ENCODE measurements around the gene CLDN3.

CLDN3 gene

DNA sequence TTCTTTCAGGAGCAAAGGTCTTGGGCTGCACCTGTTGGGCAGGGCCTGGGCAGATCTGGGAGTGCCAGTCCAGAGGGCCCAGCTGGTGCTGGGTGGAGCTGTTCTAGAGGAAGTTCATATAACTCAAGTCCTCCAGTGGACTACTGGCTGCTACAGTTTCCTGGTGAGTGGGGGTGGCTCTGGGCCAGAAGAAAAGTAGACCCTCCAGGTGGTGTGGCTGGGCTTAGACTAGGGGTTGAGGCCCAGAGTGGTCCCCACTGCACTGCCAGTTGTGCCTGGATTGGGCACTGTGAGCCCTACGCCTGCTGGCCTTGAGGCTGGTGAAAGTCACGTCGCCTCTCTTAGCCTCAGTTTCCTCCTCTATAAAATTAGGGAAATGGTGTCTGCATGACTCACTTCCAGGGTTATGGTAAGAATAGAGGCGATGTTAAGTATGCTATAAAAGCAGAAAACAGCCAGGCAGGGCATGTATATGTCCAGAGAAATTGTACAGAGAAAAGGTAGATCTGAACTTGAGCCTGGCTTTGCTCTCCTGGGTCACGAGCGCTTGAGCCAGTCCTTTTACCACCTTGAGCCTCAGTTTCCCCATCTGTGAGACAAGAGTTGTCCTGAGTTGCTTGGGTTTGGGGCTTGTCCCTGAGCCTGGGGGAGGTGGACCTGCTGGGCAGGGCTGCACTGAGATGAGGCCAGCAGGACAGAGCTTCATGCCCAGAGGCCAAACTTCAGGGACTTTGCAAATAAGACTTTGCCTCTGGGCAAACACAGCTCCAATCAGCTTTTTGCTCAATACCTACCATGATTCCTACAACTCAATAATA, 3.8 kb upstream of the CLDN3 start:
- DNase-seq (ENCODE audit: low read depth in 2 of 3, low spot score in 1 of 3) = no peak

DNA sequence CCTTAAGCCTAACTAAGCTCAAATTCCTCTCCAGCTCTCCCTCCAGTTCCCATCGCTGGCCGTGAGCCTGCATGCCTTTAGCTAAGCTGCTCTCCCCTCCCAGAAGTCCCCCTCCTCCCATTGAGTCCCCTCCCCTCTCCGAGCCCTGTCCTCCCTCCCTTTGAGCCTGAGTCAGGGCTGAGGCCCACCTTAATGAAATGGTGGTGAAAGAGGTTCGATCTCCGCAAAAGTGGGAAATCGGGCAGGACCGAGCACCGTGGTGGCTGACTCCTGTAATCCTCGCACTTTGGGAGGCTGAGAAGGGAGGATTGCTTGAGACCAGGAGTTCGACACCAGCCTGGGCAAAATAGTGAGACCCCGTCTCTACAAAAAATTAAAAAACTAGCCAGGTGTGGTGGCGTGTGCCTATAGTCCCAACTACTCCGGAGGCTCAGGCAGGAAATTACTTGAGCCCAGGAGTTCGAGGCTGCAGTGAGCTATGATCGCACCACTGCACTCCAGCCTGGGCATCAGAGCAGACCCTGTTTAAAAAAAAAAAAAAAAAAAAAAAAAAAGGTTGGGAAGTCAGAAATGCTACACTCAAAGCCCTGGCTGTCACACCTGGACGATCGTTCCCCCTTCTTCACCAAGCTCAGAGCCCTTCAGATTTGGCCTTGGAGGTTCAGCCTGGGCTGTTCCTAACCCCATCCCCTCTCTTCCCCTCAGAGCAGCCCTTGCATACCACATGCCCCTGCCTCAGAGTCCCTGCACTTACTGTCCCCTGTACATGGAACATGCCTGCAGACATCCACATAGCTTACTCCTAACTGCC, 995 bp upstream of the CLDN3 start:
- no peak for DNase-seq (ENCODE audit: low read depth in 2 of 3, low spot score in 1 of 3)

DNA sequence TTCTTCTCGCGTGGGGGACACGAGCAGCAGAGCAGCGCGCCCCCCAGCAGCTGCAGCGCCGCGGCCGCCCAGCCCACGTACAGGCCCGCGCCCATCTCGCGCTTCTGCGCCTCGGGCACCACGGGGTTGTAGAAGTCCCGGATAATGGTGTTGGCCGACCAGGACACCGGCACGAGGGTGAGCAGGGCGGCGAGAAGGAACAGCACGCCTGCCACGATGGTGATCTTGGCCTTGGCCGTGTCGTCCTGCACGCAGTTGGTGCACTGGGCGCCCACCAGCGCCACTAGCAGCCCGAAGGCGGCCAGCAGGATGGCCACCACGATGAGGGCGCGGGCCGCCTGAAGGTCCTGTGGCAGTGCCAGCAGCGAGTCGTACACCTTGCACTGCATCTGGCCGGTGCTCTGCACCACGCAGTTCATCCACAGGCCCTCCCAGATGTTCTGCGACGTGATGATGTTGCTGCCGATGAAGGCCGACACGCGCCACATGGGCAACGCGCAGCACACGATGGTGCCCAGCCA, 529 bp downstream of the CLDN3 start:
- no peak for DNase-seq (ENCODE audit: low read depth in 2 of 3, low spot score in 1 of 3)

DNA sequence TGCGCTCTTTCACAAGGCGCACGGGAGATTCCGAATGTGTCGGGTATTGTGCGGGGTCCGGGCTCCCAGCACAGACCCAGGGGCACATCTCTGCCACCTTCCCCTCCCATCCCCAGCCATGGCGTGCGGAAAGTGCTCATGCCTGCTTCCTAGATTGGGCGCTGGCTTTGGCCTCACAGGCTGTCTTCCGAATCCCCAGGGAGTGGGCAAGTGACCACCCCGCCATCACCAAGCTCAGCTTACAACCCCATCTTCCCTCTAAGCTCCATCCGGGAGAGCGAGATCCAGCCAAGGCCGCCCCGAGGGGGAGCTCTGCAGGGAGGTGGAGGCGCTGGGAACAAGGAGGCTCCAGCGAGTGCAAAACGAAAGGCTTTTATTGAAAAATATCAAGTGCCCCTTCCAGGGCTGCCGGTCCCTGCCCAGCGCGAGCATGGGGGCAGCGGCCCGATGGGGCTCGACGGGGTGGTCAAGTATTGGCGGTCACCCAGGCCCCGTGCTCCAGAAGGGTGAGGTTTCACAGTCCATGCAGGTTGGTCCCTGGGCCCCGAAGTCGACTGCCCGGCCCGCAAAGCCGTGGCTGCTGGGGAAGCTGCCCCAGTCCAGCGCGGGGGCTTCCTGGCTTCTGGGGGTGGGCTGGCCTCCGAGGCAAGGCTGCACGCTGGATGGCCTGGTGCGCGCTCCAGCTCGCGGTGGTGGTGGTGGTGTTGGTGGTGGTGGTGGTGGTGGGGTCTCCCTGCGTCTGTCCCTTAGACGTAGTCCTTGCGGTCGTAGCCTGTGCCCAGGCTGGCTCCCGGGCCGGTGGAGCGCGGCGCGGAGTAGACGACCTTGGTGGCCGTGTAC, 1.2 kb downstream of the CLDN3 start:
- no peak for DNase-seq (ENCODE audit: low read depth in 2 of 3, low spot score in 1 of 3)

DNA sequence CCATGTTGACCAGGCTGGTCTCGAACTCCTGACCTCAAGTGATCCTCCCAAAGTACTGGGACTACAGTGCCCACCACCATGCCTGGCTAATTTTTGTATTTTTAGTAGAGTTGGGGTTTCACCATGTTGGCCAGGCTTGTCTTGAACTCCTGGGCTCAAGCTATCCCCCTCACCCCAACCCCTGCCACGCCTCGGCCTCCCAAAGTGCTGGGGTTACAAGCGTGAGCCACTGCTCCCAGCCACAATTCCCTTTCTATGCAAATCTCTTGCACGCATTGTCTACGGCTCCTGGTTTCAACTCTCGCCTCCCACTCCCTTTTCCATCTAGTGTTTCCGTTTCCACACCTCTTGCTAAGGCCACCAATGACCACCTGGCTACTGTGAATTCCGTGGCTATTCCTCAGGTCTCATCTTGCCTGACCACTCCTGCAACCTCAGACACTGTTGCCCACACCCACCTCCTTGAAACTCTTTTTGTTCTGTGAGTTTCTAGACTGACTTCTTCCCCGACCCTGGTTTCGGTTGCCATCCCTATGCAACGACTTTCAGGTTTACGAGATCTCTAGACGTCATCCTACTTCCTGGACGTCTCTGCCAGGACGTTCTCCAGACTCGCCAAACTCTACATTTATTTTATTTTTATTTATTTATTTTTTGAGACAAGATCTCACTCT, 3.4 kb downstream of the CLDN3 start:
- DNase-seq (ENCODE audit: low read depth in 2 of 3, low spot score in 1 of 3) = no peak

DNA sequence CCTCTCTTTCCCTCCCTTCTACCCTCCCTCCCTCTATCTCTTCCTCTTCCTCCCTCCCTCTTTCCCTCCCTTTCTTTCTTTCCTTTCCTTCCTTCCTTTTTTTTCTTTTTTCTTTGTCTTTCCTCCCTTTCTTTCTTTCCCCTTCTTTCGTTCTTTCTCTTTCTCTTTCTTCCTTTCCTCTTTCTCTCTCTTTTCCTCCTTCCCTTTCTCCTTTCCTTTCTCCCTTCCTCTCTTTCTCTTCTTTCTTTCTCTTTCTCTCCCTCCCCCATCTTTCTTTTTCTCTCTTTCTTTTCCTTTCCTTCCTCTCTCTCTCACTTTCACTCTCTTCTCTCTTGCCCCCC, 7.4 kb downstream of the CLDN3 start:
- DNase-seq (ENCODE audit: low read depth in 2 of 3, low spot score in 1 of 3) = no peak

DNA sequence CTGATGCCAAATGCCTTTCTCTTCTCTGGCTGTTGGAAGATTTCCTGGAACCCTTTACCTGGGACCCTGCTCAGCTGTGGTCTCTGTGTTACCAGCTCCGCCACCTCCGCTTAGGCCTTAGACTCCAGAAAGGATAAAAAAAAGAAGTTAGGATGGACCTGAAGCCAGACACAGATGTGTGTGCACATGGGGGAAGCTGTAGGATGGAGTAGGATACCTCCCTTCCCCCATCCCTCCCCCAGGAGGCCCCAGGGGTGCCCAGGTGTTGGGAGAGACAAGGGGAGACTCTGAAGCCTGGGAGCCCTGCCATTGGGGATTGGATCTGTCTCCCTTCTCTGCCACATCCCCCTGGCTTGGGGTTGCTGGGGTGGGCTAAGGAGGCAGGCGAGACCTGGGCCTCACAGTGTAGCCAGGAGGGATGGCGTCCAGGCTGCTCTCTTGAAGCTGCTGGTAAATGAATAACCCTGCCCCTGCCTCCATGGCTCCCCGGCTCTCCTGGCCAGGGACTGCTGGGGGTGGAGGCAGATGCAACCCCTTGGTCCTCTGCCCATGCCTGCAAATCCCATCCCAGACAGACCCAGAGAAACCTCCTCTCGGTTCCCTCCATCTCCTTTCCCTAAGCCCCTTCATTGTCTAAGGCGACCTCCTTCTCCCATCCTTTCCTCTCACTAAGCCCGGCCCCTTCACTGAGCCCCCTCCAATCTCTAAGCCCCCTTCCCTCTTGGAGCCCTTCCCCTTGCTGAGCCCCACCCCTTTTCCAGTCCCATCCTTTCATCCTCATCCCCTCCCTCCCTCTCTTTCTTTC, 8.0 kb downstream of the CLDN3 start:
- DNase-seq (ENCODE audit: low read depth in 2 of 3, low spot score in 1 of 3) = no peak

DNA sequence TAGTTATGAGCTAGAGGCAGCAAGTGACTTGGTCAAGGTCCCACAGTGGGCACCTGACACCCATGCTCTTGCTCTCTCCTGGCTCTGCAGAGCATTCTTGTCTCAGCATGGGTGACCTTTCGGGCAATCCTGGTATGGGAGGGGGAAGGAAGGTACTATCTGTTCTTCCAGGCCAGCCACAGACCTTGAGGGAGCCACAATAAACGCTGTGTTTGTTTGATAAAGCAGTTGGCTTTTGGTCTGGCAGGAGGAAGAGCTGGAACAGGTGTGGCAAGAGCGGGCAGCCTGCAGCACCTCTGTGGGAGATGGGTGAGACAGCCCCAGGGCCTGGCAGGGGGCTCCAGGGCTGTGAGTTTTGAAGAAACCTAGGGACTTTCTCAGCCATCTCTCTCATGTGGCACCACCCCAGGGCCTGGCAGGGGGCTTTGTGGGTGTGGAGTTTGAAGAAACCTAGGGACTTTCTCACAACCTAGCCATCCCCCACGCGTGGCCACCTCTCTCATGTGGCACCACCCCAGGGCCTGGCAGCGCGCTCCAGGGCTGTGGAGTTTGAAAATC, 11.4 kb downstream of the CLDN3 start:
- DNase-seq (ENCODE audit: low read depth in 2 of 3, low spot score in 1 of 3) = no peak

DNA sequence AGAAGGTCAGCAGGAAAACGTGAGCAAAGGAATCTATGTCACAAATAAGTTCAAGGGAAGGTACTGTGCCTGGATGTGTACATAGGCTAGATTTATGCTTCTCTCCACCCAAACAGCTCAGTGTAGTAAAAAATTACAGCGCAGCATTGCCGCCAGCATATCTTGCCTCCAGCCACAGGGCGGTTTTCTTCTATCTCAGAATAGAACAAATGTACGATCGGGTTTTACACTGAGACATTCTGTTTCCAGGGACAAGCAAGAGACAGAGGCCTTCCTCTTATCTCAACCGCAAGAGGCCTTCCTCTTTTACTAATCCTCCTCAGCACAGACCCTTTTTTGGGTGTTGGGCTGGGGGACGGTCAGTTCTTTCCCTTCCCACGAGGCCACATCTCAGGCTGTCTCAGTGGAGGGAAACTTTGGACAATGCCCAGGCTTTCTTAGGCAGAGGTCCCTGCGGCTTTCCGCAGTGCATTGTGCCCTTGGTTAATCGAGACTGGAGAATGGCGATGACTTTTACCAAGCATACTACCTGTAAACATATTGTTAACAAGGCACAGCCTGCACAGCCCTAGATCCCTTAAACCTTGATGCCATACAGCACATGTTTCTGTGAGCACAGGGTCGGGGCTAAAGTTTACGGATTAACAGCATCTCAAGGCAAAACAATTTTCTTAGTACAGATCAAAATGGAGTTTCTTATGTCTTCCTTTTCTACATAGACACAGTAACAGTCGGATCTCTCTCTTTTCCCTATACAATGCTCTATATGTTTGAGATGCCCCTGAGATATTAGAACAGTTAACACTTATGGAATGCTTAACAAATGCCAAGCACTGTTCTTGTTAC, 19.9 kb downstream of the CLDN3 start:
- no peak for DNase-seq (ENCODE audit: low read depth in 2 of 3, low spot score in 1 of 3)

DNA sequence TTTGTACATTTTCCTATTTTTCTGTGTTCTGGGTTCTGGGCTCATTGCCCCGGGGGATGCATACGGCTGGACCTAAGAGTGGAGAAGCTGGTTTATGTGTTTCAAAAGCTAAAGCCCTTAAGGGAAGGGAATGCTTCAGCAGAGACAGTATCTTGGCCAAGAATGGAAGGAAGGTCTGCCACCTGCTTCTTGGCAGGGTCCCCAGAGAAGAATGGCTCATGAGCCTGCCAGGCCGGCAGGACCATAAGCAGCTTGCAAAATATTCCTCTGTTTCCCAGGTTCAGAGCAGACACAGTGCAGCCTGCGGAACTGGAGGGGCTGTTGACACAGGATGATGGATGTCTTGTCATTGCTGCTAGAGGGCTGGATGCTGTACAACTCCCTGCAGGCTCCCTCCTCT, 23.7 kb downstream of the CLDN3 start:
- DNase-seq (ENCODE audit: low read depth in 2 of 3, low spot score in 1 of 3) = no peak

DNA sequence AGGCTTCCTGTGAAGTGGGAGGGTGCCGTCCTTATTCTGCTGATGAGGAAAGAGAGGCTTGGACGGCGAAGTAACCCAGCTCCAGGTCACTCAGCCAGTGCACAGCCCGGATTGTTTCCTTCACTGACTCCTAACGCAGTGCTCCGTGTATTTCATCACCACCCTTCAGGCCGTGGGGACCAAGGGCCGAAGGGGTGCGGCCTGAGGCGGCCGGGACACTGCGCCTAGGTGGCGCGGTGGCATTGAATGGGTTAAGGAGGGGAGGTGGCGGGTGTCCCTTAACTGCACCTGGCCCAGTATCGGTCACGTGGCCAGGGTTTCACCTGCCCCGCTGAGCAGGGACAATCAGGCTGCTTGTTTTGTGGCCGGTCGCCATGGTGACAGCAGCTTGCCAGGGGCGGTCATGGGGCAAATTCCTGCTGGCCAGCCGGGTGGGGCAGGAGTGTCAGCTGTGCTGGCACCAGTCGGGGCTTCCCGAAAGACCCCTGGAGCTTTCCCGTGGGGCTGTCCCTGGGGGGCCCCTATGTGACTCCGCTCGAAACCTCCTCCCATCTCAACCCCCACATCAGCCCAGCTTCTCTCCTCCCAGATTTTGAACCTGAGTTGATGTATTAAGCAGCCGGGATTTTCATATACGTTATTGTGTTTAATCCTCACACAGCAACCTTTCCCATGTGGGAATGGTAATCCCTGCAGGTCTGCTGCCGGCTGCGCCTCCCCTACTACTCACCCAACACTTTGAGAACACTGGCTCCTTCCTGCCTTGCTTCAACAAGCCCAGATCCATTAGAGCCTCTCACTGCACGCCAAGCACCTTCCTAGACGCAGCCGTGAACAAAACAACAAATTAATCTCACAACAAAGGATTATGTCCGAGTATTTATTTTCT, 27.1 kb downstream of the CLDN3 start:
- DNase-seq (ENCODE audit: low read depth in 2 of 3, low spot score in 1 of 3) = no peak

DNA sequence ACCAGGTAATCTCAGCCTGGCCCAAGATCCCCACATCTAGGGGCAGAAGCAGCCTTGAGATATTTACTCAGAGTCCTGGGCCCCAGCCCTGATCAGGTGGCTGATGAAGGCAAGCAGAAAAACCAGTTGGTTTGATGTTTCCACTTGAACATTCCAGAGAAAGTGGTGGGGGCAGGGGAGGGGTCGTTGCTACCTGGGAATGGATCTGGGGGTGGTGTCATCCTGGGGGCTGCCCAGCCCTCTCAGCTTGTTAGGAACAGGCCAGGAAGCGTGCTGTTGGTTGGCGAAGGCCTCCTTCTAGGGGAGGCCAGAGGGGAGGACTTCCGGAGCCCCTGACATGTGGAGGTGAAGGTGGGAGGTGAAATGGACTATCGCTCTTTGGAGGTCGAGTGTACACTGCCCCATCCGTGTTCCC, 27.7 kb downstream of the CLDN3 start:
- no peak for DNase-seq (ENCODE audit: low read depth in 2 of 3, low spot score in 1 of 3)

DNA sequence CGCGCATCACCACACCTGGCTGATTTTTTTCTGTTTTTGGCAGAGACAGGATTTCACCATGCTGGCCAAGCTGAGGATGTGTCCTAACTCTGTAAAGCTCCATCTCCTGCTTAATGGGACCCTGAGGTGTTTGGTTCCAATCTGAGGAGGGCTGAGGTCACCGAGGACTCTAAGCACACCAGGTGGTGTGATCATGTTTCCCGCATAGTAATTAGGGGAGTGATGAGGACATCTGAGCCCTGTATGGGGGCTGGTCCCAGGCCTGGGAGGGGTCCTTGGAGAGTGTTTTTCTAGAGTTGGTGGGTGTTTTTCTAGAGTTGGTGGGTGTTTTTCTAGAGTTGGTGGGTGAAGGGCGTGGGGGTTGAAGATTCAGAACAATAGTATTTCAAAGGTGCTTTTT, 28.5 kb downstream of the CLDN3 start:
- no peak for DNase-seq (ENCODE audit: low read depth in 2 of 3, low spot score in 1 of 3)

DNA sequence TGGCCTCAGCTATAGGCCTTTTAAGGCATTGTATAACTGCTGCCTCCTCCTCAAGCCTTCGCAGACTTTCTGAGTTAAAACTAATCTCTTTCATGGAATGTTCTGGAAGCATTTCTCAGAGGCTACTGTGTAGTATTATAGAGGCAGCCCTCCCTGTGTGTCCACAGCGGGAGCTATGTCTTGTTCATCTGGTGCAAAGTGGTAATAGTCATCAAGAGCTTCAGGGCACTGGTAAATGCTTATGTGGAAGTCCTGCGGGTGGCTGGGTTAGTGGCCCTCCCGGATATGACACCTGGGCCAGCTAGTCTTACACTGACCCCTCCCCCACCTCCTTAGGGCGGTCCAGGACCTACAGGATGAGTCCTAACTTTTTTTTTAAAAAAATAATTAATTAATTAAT, 29.3 kb downstream of the CLDN3 start:
- no peak for DNase-seq (ENCODE audit: low read depth in 2 of 3, low spot score in 1 of 3)

DNA sequence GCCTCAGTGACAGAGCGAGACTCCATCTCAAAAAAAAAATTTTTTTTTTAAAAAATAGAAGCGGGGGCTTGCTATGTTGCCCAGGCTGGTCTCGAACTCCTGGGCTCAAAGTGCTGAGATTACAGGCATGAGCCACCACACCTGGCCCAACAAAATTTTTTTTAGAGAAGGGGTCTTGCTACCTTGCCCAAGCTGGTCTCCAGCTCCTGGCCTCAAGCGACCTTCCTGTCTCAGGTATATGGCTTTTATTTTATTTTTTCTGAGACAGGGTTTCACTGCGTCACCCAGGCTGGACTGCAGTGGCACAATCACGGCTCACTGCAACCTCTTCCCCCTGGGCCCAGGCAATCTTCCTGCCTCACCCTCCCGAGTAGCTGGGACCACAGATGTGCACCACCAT, 29.9 kb downstream of the CLDN3 start:
- no peak for DNase-seq (ENCODE audit: low read depth in 2 of 3, low spot score in 1 of 3)

DNA sequence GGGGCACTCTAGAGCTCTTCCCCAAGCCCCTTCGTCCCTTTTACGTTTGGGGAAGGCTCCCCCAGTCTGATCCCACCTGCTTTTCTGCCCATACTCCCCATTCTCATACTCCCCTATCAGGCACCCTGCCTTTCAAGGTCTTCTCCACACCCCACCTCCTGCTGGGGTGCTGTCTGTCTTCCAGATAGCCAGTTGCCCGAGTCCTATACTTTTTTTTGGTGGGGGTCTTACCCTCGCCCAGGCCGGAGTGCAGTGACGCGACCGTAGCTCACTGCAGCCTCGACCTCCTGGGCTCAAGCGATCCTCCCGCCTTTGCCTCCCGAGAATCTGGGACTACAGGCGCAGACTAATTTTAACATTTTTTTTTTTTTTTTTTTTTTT, 30.7 kb downstream of the CLDN3 start:
- DNase-seq (ENCODE audit: low read depth in 2 of 3, low spot score in 1 of 3) = no peak

DNA sequence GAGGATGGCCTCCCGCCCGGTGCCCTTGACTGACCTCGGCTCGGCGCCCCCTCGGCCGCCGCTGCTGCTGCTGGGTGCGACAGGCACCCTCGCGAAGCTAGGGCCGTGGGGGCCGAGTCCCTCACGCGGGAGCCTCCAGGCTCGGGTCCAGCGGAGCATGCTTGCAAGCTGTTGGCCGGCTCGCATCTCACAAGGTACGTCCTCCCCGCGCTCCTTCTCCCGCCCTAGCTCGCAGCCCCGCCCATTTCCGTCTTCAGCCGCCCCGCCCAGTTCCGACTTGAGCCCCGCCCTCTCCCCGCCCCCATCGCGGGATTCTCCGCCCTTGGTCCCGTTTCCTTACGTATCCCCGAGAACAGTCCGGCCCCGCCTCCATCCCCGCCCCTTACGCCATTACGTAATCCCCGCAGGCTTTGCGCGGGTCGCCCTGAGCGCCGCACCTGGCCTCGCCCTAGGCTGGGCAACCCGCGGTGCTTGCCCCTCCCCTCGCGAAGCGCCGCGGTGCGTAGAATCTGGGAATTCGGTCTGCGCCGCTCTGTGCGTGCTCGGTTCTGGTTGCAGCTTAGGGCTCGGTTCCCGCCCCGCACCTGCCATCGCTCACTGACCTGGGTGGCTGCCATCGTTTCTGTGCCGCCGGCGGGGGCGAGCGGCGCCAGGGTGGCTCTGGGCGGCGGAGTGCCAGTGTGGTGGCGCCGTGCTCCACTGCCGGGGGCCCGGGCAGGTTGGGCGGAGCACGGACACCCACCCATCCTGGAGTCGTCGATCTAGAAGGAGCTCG, 31.3 kb downstream of the CLDN3 start, which contains the start of gene ABHD11:
Gene ABHD11 (minus strand): TSS at position 191 of the 775 bp plus-strand sequence. CDS start 32 bp downstream, at position 159.
- peak; percentile 98 to 100 (median 98) for DNase-seq (ENCODE audit: low read depth in 2 of 3, low spot score in 1 of 3)

Data from stimulated activated CD4-positive, alpha-beta T cell treated with anti-CD3 and anti-CD28 coated beads, Interleukin-12 subunit alpha, Interleukin-12 subunit beta, amount 100 ng/mL, for 48 hours (primary cell).